Measurements from ENCODE around the gene FIZ1.

GRCh38 chr19:55578031-55578760 is 21.1 kb downstream of the FIZ1 start:
- TF ChIP-seq CTCF (IDR thresholded peaks at IDR 0.05; ENCODE audit: poor library complexity, severe bottlenecking) = no peak
- no peak for TF ChIP-seq POLR2AphosphoS5 (IDR thresholded peaks at IDR 0.05)
- TF ChIP-seq REST (IDR thresholded peaks at IDR 0.05; ENCODE audit: borderline replicate concordance) = no peak
- no peak for TF ChIP-seq RAD21 (conservative IDR thresholded peaks at IDR 0.05)
- TF ChIP-seq EZH2 (IDR thresholded peaks at IDR 0.05; ENCODE audit: borderline replicate concordance, insufficient read depth, low read length, poor library complexity, severe bottlenecking) = no peak
